ENCODE data around the gene SALL3.

SALL3 gene

DNA sequence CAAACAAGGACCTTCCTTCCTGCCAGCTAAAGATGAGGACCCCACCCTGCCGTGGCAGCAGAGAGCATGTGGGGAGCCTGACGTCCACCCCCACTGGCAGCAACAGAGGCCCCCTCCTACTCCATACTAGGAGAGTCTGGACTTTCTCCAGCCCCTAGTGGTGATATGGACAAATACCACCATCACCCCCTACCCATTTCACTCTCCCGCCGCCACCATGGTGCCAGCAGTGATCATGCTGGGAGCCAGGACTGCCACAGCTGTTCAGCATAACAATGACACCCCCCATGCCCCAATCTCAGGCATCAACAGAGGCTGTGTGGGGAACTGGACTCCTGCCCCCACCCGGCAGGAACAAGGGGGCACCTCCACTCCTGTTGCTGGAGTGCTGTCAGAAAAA, 46.9 kb downstream of the SALL3 start:
- Histone ChIP-seq H3K27me3 (ENCODE audit: control insufficient read depth, insufficient read depth, low read length) (no peaks in the 10 kb centered on the region), H3K9me3 (ENCODE audit: control insufficient read depth, low read length) (no peaks in the 10 kb centered on the region), H3K9ac (ENCODE audit: low read length) (no peak overlapping the region)

DNA sequence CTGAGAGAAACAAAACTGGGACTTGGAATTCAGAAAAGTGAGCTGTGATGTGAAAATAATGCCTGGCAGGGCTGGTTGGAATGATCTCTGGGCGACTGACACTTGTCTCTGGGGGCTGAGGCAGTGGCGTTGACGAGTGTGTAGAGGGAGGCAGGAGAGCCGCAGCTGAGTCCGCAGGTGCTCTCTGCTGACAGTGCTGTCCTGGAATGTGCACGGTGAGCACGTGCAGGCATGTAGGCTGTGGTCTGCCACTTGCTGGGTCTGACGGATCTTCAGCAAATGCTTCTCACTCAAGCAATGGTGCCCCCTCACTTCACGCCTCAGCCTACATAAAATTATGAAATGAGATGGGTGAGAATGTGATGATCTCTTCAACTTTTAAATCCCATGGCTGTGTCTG, 51.1 kb downstream of the SALL3 start:
- no peaks in the 10 kb centered on the region for H3K9me3 ChIP-seq (ENCODE audit: control insufficient read depth, low read length)
- H3K27me3 ChIP-seq (ENCODE audit: control insufficient read depth, insufficient read depth, low read length), result no peaks in the 10 kb centered on the region
- H3K4me3 ChIP-seq (ENCODE audit: low read length), result no peak overlapping the region
- H3K4me1 ChIP-seq (ENCODE audit: control insufficient read depth, insufficient read depth, low read length), result no peaks in the 10 kb centered on the region
- no peak overlapping the region for H3K9ac ChIP-seq (ENCODE audit: low read length)
- H3K36me3 ChIP-seq (ENCODE audit: control insufficient read depth, insufficient read depth, low read length), result no peaks in the 10 kb centered on the region

More for the DNA sequence above, 46.9 kb downstream of the SALL3 start:
- H3K36me3 ChIP-seq (ENCODE audit: control insufficient read depth, insufficient read depth, low read length), result no peaks in the 10 kb centered on the region
- no peak overlapping the region for H3K4me3 ChIP-seq (ENCODE audit: low read length)
- H3K4me1 ChIP-seq (ENCODE audit: control insufficient read depth, insufficient read depth, low read length), result no peaks in the 10 kb centered on the region

DNA sequence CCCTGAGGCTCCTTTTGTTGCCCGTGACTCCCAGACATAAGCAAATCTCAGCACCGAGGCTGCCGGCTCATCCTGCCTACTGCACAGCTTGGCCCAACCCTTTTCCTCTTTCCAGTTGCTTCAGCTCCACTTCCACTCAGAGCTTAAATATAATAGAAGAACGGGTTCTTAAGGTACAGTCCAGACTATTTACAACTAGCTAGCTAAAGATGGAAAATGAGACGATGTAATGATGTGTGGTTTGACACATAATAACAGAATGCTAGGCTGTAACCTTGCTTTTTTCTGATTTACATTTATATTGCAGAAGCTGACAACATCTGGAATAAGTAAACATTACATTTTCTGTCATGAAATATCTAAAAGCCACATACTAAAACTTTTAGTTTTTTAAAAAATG, 62.7 kb downstream of the SALL3 start:
- Histone ChIP-seq H3K36me3 (ENCODE audit: control insufficient read depth, insufficient read depth, low read length) (no peaks in the 10 kb centered on the region), H3K9me3 (ENCODE audit: control insufficient read depth, low read length) (no peaks in the 10 kb centered on the region), H3K27me3 (ENCODE audit: control insufficient read depth, insufficient read depth, low read length) (no peaks in the 10 kb centered on the region), H3K4me1 (ENCODE audit: control insufficient read depth, insufficient read depth, low read length) (no peaks in the 10 kb centered on the region), H3K4me3 (ENCODE audit: low read length) (no peak overlapping the region), H3K9ac (ENCODE audit: low read length) (no peak overlapping the region)

DNA sequence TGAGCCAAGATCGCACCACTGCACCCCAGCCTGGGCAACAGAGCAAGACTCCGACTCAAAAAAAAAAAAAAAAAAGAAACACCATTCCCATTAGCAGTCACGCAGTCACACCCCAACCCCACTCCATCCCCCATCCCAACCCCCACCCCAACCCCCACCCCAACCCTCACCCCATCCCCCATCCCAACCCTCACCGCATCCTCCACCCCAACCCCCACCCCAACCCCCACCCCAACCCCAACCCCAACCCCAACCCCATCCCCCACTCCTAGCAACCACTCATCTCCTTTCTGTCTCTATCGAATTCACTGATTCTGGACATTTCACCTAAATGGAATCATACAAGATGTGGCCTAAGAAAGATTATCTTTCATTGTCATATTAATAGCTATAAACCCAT, 63.7 kb downstream of the SALL3 start:
- Histone ChIP-seq H3K9me3 (ENCODE audit: control insufficient read depth, low read length) (no peaks in the 10 kb centered on the region), H3K27me3 (ENCODE audit: control insufficient read depth, insufficient read depth, low read length) (no peaks in the 10 kb centered on the region), H3K9ac (ENCODE audit: low read length) (no peak overlapping the region), H3K4me3 (ENCODE audit: low read length) (no peak overlapping the region), H3K36me3 (ENCODE audit: control insufficient read depth, insufficient read depth, low read length) (no peaks in the 10 kb centered on the region), H3K4me1 (ENCODE audit: control insufficient read depth, insufficient read depth, low read length) (no peaks in the 10 kb centered on the region)

DNA sequence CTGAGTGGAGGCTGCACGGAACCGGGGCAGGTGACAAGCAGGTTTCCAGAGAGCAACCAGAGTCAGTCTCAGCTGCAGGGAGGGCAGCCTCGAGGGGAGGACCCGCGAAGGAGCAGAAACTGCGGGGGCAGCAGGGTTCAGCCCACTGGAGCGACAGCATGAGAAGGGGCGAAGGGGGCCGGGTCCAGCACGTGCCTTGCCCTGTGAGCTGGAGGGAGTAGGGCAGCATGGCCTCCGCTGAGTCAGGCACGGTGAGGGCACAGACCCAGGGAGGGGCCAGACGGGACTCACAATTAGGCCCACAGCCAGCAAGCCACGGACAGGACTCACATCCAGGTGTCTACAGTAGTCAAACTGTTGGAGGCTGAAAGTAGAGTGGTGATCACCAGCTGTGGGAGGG, 66.9 kb downstream of the SALL3 start:
- Histone ChIP-seq H3K4me1 (ENCODE audit: control insufficient read depth, insufficient read depth, low read length) (no peaks in the 10 kb centered on the region), H3K36me3 (ENCODE audit: control insufficient read depth, insufficient read depth, low read length) (no peaks in the 10 kb centered on the region)

DNA sequence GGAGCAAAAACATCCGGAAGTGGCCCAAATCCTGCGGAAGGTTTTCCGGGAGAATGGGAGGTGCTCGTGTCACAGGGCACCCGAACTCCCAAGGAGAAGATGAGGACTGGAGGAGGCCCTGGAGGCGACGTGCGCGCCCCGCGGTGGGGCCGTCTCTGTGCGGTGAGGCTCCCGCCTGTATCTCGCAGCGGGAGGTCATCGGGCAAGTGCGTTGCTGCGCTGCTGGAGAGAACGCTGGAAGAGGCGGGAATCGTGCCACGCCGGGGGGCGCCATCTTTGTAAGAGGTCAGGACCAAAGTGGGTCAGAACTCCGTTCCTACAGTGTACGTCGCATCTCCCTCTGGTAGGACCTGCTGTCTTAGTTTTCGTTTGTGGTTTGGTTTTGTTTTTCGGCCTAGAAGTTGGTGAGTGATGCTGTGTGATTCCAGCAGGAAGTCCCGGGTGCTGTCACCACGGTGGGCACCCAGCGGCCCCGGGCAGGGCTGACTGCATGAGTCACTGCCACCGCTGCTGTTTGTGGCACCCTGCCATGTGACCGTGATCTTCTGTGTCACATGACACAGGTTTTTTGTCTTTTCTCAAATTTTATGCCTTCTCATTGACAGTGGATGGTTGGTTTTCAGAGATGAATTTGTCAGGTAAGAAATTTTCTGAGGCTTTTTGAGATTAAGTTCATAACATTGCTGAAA, 68.1 kb downstream of the SALL3 start:
- no peak overlapping the region for H3K4me3 ChIP-seq (ENCODE audit: low read length)
- H3K9me3 ChIP-seq (ENCODE audit: control insufficient read depth, low read length), result no peaks in the 10 kb centered on the region
- H3K4me1 ChIP-seq (ENCODE audit: control insufficient read depth, insufficient read depth, low read length), result no peaks in the 10 kb centered on the region
- H3K36me3 ChIP-seq (ENCODE audit: control insufficient read depth, insufficient read depth, low read length), result no peaks in the 10 kb centered on the region
- no peak overlapping the region for H3K9ac ChIP-seq (ENCODE audit: low read length)
- H3K27me3 ChIP-seq (ENCODE audit: control insufficient read depth, insufficient read depth, low read length), result no peaks in the 10 kb centered on the region

More for the DNA sequence above, 66.9 kb downstream of the SALL3 start:
- Histone ChIP-seq H3K4me3 (ENCODE audit: low read length) (no peak overlapping the region), H3K9ac (ENCODE audit: low read length) (no peak overlapping the region), H3K9me3 (ENCODE audit: control insufficient read depth, low read length) (no peaks in the 10 kb centered on the region), H3K27me3 (ENCODE audit: control insufficient read depth, insufficient read depth, low read length) (no peaks in the 10 kb centered on the region)

DNA sequence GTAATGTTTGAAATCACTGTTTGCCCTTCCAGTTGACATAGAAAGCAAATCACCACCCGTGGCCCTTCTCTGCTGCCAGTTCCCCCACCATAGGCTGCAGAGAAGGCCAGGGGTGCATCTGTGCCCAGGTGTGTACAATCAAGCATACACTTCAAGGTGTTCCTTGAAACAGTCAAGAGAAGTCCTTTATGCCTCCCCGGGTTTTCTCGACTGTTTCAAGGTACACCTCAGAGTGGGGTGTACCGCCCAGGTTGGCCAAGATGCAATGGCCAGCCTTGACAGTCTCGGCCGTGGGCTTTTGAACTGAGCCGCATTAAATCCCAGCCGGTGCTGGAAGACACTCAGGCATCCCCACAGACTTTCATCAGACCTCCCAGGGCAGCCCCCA, 68.6 kb downstream of the SALL3 start:
- no peaks in the 10 kb centered on the region for H3K27me3 ChIP-seq (ENCODE audit: control insufficient read depth, insufficient read depth, low read length)

DNA sequence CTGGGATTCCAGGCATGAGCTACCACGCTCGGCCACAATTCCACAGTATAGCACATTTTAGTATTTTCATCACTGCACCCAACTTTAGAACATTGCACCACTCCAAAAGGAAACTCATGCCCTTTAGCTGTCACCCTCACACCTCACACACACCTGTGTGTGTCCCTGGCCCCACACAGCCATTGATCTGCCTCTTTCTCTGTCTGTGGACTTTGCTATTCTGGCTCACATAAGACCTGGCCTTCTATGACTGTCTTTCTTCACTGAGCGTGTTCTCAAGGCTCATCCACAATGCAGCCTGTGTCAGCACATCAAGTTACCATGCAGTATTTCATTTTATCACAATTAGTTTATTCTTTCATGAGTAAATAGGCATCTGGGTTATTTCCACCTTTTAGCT, 69.9 kb downstream of the SALL3 start:
- Histone ChIP-seq H3K9me3 (ENCODE audit: control insufficient read depth, low read length) (no peaks in the 10 kb centered on the region), H3K9ac (ENCODE audit: low read length) (no peak overlapping the region), H3K36me3 (ENCODE audit: control insufficient read depth, insufficient read depth, low read length) (no peaks in the 10 kb centered on the region), H3K27me3 (ENCODE audit: control insufficient read depth, insufficient read depth, low read length) (no peaks in the 10 kb centered on the region), H3K4me3 (ENCODE audit: low read length) (no peak overlapping the region), H3K4me1 (ENCODE audit: control insufficient read depth, insufficient read depth, low read length) (no peaks in the 10 kb centered on the region)

More for the DNA sequence above, 68.6 kb downstream of the SALL3 start:
- no peak overlapping the region for H3K4me3 ChIP-seq (ENCODE audit: low read length)
- no peaks in the 10 kb centered on the region for H3K4me1 ChIP-seq (ENCODE audit: control insufficient read depth, insufficient read depth, low read length)
- H3K9me3 ChIP-seq (ENCODE audit: control insufficient read depth, low read length), result no peaks in the 10 kb centered on the region
- no peaks in the 10 kb centered on the region for H3K36me3 ChIP-seq (ENCODE audit: control insufficient read depth, insufficient read depth, low read length)
- no peak overlapping the region for H3K9ac ChIP-seq (ENCODE audit: low read length)
